ENCODE data around the gene AP3B1. TPM values are rescaled to one million over a fixed set of nuclear protein-coding genes. Genes with fewer than 3 reads are reported as not detected.

The AP3B1 gene
- total and polyA plus RNA-seq, 12 donors = 20.0 to 28.3 (median 23.4) TPM

DNA sequence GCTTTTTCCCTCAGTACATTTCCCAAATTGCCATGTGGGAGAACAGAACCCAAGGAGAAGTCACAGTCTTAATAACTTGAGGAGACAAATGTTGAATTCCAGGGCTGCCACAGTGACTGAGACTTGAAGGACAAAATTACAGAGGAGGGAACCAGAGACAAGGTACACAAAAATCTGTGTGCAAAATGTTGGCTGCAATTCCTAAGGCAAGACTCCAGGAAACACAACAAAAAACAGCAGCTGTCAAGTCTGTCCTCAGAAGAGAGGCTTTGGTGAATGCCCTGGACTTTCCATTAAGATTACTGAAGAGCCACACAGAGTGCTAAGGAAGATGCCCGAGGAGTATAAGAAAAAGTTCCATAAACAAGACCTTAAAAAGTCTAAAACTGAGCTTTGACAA is 21.1 kb downstream of the AP3B1 start:
- H3K27ac ChIP-seq = peak overlapping the region in 1 of 10 donors; percentile 16
- DNase-seq (no peak), ATAC-seq (peak in 4 of 8 donors; percentile 41 to 62 (median 51))
- intact Hi-C loops (cut with DNase I) = loop anchor here in 1 of 10 donors (10.0 kb wide), 1 partner anchor 769 kb away; no protein-coding TSS in a partner anchor
- no peaks in the 10 kb centered on the region for H3K27me3 ChIP-seq
- H3K4me3 ChIP-seq = no peak overlapping the region
- peaks cover 0 to 25% (median 18%) of the 10 kb centered on the region in 9 donors for H3K4me1 ChIP-seq
- 22 to 48% methylated on average over 1 of the region's 1 CpG for WGBS, 2 donors
- no peaks in the 10 kb centered on the region for H3K36me3 ChIP-seq
- TF ChIP-seq, protein P1, sequence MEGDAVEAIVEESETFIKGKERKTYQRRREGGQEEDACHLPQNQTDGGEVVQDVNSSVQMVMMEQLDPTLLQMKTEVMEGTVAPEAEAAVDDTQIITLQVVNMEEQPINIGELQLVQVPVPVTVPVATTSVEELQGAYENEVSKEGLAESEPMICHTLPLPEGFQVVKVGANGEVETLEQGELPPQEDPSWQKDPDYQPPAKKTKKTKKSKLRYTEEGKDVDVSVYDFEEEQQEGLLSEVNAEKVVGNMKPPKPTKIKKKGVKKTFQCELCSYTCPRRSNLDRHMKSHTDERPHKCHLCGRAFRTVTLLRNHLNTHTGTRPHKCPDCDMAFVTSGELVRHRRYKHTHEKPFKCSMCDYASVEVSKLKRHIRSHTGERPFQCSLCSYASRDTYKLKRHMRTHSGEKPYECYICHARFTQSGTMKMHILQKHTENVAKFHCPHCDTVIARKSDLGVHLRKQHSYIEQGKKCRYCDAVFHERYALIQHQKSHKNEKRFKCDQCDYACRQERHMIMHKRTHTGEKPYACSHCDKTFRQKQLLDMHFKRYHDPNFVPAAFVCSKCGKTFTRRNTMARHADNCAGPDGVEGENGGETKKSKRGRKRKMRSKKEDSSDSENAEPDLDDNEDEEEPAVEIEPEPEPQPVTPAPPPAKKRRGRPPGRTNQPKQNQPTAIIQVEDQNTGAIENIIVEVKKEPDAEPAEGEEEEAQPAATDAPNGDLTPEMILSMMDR (IDR thresholded peaks at IDR 0.05) = no peak
- H3K9me3 ChIP-seq = no peaks in the 10 kb centered on the region

- Histone ChIP-seq H3K4me3 (no peak overlapping the region), H3K4me1 (peaks cover 0 to 34% (median 19%) of the 10 kb centered on the region in 9 donors), H3K27ac (no peak overlapping the region), H3K9me3 (no peaks in the 10 kb centered on the region), H3K36me3 (peaks cover 0 to 7% (median 0%) of the 10 kb centered on the region in 9 donors), H3K27me3 (no peaks in the 10 kb centered on the region)
- TF ChIP-seq, protein P1 (IDR thresholded peaks at IDR 0.05) = no peak
- DNase-seq (no peak), ATAC-seq (no peak)
- intact Hi-C loops (cut with DNase I) = loop anchor here in 1 of 10 donors (10.0 kb wide), 1 partner anchor 767 kb away; no protein-coding TSS in a partner anchor
- 91 to 94% methylated on average over 4 of the region's 4 CpGs for WGBS, 2 donors
Measured at GRCh38 chr5:78271766-78272165, 22.7 kb downstream of the AP3B1 start.

DNA sequence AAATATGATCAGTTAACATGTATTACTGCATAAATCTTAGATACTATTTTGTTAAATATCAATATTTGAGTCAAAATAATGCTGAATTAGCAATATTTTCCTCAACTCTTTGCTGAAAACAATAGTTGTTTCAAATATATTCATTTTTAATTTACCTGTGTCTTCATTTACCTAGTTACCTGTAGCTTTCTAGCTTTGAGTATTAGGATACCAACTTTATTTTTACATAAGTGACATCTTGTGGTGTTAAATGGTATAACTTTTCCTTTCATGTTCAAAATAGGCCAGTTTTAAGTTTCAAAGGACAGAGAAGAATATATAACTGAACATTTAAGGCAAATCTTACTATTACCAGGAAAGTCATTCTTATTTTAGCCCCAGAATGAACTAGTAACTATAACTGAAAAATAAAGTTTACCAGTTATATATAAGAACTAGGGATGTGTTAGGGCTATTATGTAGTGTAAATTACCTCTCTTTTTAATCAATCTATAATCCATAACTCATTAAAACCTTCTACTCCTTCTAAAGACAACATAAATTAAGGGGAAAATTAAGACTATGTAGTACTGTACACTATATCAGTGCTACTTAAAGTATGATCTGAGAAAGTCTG is 25.3 kb downstream of the AP3B1 start:
- no peaks in the 10 kb centered on the region for H3K27me3 ChIP-seq
- no peak overlapping the region for H3K4me3 ChIP-seq
- intact Hi-C loops (cut with DNase I) = loop anchor here in 1 of 10 donors (5.0 kb wide), 1 partner anchor 707 kb away; no protein-coding TSS in a partner anchor
- H3K4me1 ChIP-seq = peaks cover 0 to 30% (median 18%) of the 10 kb centered on the region in 9 donors
- no peaks in the 10 kb centered on the region for H3K9me3 ChIP-seq
- peak overlapping the region in 2 of 10 donors; percentile 7 to 21 for H3K27ac ChIP-seq
- DNase-seq (no peak), ATAC-seq (no peak)
- TF ChIP-seq, protein P1 (IDR thresholded peaks at IDR 0.05) = peak; percentile 13 to 66 (median 54)
- H3K36me3 ChIP-seq = peaks cover 0 to 32% (median 7%) of the 10 kb centered on the region in 9 donors

DNA sequence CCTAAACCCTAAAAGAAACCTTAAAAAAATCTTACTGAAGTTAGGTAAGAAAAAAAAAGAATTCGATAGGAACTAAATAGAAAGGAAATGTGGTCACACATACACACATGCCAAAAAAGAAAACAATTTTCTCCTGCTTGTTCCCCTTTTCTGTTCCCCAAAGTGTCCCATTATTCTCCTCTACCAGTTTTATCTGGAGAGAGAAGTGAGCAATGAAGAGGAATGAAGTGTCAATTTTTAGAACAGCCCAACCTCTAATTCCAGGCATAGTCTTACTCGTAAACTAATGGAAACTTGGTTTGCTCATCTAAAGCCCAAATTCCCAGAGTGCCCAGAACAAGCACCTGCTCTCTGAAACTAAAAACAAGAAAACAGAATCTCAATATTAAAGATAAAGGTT is 26.1 kb downstream of the AP3B1 start:
- 35 to 40% methylated on average over 2 of the region's 2 CpGs for WGBS, 2 donors
- intact Hi-C loops (cut with DNase I) = loop anchor here in 1 of 10 donors (5.0 kb wide), 1 partner anchor 706 kb away; no protein-coding TSS in a partner anchor
- Histone ChIP-seq H3K4me1 (peaks cover 0 to 21% (median 9%) of the 10 kb centered on the region in 9 donors), H3K4me3 (peak overlapping the region in 1 of 10 donors; percentile 4), H3K27me3 (no peaks in the 10 kb centered on the region), H3K27ac (peak overlapping the region in 2 of 10 donors; percentile 7 to 21), H3K36me3 (peaks cover 0 to 41% (median 7%) of the 10 kb centered on the region in 9 donors), H3K9me3 (no peaks in the 10 kb centered on the region)
- TF ChIP-seq, protein P1 (IDR thresholded peaks at IDR 0.05) = no peak
- DNase-seq (no peak), ATAC-seq (peak in 5 of 8 donors; percentile 28 to 65 (median 38))
